ENCODE results near the gene CCR3.

GRCh38 chr3:46271209-46271745, 29.0 kb downstream of the CCR3 start:
- TF ChIP-seq CTCF (conservative IDR thresholded peaks at IDR 0.05; ENCODE audit: low read depth, low read length) (no peak), EZH2 (IDR thresholded peaks at IDR 0.05; ENCODE audit: low read length, unreplicated experiment) (no peak), EZH2phosphoT487 (IDR thresholded peaks at IDR 0.05; ENCODE audit: borderline replicate concordance, low read length) (no peak)
